ENCODE data around the gene SLC22A17. TPM values are rescaled to one million over a fixed set of nuclear protein-coding genes. Genes with fewer than 3 reads are reported as not detected.

Gene SLC22A17
- total and polyA plus RNA-seq, 2 of the 4 experiments (the other 2 are of a cell fraction) = 6.6 to 36.0 TPM

GRCh38 chr14:23370221-23370620 lies 17.5 kb upstream of the SLC22A17 start:
- Histone ChIP-seq H2AK9ac (replicated peaks; ENCODE audit: low read depth, low read length, poor library complexity) (no peak overlapping the region), H3K79me1 (ENCODE audit: low read depth in 1 of 2, low read length in 2 of 2) (no peaks in the 10 kb centered on the region), H2BK15ac (ENCODE audit: low read depth, low read length) (no peak overlapping the region), H3K56ac (ENCODE audit: extremely low read depth, insufficient read depth, low read length) (no peak overlapping the region), H4K8ac (ENCODE audit: low read depth in 2 of 2, low read length in 2 of 2) (no peak overlapping the region), H3K18ac (ENCODE audit: low read depth, low read length) (no peak overlapping the region), H2BK5ac (ENCODE audit: low read depth, low read length, poor library complexity, severe bottlenecking) (no peak overlapping the region), H2AFZ (replicated peaks; ENCODE audit: low read length, poor library complexity) (no peak overlapping the region), H4K91ac (ENCODE audit: insufficient read depth, low read depth, low read length) (no peak overlapping the region), H3K27me3 (ENCODE audit: control insufficient read depth, insufficient read depth, low read length) (peaks cover 39% of the 10 kb centered on the region), H3K4me3 (ENCODE audit: insufficient read depth, low read depth, low read length) (no peak overlapping the region), H2AK5ac (ENCODE audit: low read depth, low read length) (no peak overlapping the region), H2BK20ac (ENCODE audit: low read depth, low read length) (no peak overlapping the region), H3K9me3 (ENCODE audit: control insufficient read depth, insufficient read depth, low read length) (no peaks in the 10 kb centered on the region), H2BK120ac (ENCODE audit: low read depth, low read length) (no peak overlapping the region), H3K4ac (ENCODE audit: low read depth, low read length) (no peak overlapping the region), H4K5ac (ENCODE audit: low read depth, low read length) (no peak overlapping the region), H3K27ac (ENCODE audit: insufficient read depth, low read length) (no peak overlapping the region), H3K9ac (ENCODE audit: low read depth, low read length) (no peak overlapping the region), H3K23ac (ENCODE audit: low read depth, low read length) (no peak overlapping the region), H3K14ac (replicated peaks; ENCODE audit: low read depth, low read length) (no peak overlapping the region), H4K20me1 (ENCODE audit: insufficient read depth, low read length) (no peaks in the 10 kb centered on the region), H3K4me2 (ENCODE audit: low read depth, low read length) (no peak overlapping the region), H3K9me1 (ENCODE audit: insufficient read depth, low read length) (peaks cover 5% of the 10 kb centered on the region; the same call in 1 of the 2 replicates), H3K4me1 (ENCODE audit: control insufficient read depth, insufficient read depth, low read length) (peaks cover 4% of the 10 kb centered on the region; the same call in 1 of the 2 replicates), H3K36me3 (ENCODE audit: control insufficient read depth, insufficient read depth, low read length) (no peaks in the 10 kb centered on the region)
- intact Hi-C loops (cut with micrococcal nuclease) (no loop called here), in situ Hi-C loops (cut with MboI; ENCODE audit: low sequenced_read_pairs) (loop anchor here (10.0 kb wide), 1 partner anchor 45 kb away; the partner anchor contains the start of gene PABPN1), dilution Hi-C loops (cut with HindIII; ENCODE audit: low sequenced_read_pairs, unreplicated experiment) (no loop called here)
- CTCF ChIA-PET = no interaction called here
- no TSS peak for BruUV-seq (replicated peaks)
- DNase-seq (no peak), ATAC-seq (ENCODE audit: low read depth) (no peak)
- TF ChIP-seq CHD1 (IDR thresholded peaks at IDR 0.05; ENCODE audit: low read depth, low read length) = no peak
- POLR2A ChIA-PET (ENCODE audit: unreplicated experiment) = no interaction called here
- WGBS, 2 experiments (ENCODE audit: extremely low coverage in 2 of 2, insufficient read length in 1 of 2) = no CpG with 5 or more reads among the region's 1 CpG
